NCI-H748 (cell line): ENCODE results near the gene CHST11.
"Not testable (repeated sequence)": the region's sequence is repeated elsewhere in the genome, so short reads cannot be mapped to it uniquely, and the experiment has no call there.

Experiments used
- DNase-seq: peaks from one replicate; lab custom pipeline; 2025; ENCODE audit not compliant: unreplicated experiment; lab: John Stamatoyannopoulos, UW

Gene CHST11

DNA sequence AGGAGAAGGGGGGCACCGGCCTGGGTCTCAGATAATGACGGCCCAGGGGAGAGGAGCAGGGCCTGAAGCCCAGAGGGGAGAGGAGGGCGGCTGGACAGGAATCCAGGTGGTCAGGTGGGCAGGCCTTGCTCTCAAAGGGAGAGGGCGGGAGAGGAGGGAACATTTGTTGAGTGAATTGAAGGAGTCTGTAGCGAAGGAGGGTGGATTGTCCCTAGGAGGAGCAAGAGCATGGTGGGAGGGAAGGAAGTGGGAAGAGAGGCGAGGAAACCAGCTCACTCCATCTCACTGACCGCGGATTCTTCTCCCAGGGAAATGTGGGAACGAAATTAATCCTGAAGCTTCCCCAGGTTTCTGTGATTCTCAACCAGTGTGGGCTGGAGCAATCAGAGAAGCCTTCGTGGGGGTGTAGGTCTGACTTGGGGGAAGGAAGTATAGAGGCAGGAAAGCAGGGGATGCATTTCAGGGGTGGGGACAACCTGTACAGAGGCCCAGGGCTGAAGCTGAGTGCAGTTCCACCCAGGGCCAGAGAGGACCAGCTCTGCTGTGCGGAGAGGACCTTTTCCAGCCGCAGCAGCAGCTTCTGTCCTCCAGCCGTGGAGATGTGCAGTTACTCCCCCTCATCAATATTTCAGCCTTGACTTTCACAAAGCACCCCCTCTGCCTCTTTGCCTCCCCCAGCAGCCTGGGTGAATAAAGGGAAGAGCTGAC lies 100.9 kb downstream of the CHST11 start:
- no peak for DNase-seq

DNA sequence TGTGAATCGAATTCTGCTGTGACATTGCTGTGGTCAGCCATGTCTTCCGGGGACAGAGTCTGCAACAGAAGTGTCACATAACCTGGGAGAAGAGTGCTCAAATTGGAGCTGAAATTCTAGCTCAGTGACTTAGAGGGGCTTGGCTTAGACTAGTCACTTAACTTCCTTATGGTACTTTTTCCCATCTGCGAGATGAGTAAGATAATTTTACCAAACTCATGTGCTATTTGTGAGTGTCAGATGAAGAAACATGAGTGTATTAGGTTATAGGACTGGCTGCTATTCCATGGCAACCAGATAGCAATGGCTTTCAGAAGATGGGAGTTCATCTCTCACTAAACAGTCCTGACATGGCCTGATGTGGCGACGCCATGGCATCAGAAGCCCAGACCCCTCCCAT lies 104.1 kb downstream of the CHST11 start:
- no peak for DNase-seq

DNA sequence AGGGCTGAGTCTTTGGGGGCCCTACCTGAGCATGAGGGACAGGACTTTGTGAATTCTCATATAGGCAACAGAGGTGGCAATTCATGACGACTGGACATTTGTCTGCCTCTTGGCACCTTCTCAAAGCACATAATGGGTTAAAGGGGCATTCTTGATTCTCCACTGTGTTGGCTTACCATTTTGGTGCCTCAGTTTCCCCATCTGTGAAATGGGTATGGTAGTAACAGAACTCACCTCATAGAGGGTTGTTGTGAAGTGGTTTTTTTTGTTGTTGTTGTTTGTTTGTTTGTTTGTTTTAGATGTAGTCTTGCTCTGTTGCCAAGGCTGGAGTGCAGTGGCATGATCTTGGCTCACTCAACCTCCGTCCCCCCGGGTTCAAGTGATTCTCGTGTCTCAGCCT lies 106.0 kb downstream of the CHST11 start:
- no peak for DNase-seq

DNA sequence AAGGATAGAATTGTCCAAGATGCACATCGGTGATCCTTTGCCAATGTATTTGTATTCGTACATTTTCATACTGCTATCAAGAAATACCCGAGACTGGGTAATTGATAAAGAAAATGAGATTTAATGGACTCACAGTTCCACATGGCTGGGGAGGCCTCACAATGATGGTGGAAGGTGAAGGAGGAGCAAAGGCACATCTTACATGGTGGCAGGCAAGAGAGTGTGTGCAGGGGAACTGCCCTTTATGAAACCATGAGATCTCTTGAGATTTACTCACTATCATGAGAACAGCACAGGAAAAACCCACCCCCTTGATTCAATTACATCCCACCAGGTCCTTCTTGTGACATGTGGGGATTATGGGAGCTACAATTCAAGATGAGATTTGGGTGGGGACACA lies 107.9 kb downstream of the CHST11 start:
- not testable (repeated sequence) for DNase-seq

- DNase-seq, result no peak
These were observed 109.0 kb downstream of the CHST11 start for GRCh38 chr12:104565606-104566243.

- no peak for DNase-seq
These were observed 109.7 kb downstream of the CHST11 start for GRCh38 chr12:104566244-104566993.

DNA sequence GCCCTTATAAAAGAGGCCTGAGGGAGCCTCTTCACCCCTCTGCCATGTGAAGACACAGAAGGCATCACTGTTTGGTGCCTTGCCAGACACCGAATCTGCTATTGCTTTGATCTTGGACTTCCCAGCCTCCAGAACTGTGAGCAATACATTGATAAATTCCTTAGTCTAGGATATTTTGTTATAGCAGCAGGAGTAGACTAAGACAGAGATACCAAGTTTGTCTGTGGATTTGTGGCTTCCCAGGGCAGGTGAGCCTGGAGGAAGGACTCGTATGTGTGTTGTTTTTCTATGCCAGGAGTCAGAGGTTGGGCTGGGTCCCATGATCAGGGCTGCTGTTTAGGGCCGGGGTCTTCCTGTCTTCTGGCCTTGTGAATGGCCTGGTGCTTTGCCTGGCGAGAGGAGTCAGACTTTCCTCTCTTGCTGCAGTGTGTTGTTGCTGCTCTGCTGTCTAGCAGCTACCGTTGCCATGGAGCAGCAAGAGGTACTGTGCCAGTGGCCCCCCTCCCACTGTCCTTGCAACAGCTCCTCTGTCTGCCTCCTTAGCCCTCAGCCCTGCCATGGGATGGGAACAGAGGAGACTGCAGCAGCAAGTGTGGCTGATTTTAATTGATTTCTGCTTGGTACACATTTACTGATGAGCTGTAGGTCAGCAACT lies 111.2 kb downstream of the CHST11 start:
- peak; percentile 33 for DNase-seq

DNA sequence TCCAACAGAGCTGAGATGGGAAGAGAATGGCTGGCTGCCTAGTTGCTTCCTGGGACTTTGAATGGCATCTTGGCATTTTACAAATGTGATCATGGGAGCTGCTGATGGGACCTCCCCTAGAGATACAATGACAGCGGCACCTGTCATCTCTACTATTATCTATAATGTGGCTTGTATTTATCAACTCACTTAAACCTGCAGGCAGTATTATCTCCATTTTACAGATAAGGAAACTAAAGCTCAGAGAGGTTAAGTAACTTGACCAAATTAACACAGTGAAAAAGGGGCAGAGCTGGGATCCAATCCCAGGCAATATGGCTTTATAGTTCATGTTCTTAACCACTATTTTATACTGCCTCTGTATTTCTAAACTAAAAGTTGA lies 111.7 kb downstream of the CHST11 start:
- no peak for DNase-seq

- DNase-seq, result no peak
These were observed 112.2 kb downstream of the CHST11 start for GRCh38 chr12:104568935-104569334.

GRCh38 chr12:104569346-104570173 lies 112.8 kb downstream of the CHST11 start:
- no peak for DNase-seq

DNA sequence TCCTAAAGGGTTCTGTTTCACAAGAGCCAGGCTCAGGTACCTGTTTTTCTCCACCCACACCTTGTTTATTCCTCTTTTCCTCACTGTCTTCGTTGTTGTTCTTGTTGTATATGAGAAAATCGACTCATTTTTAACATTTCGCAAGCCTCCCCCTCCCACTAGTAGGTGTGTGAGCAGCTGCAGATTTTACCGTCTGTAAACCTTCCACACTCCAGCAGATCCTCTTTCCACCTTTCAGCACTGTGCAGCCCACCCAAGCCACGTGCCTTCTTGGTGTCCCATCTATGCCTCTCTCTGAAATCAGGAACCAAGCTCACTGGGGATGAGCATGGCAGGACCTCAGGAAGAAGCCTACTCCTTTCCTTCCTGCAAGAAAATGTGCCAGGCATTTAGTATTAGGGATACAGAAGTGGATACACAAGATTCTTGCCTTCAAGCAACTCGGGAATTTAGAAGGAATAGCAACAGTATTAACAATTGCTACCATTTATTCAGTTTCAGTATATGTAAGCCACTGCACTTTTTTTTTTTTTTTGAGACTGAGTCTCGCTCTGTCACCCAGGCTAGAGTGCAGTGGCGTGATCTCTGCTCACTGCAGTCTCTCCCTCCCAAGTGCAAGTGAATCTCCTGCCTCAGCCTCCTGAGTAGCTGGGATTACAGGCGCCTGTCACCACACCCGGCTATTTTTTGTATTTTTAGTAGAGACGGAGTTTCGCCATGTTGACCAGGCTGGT lies 113.6 kb downstream of the CHST11 start:
- DNase-seq, result no peak

DNA sequence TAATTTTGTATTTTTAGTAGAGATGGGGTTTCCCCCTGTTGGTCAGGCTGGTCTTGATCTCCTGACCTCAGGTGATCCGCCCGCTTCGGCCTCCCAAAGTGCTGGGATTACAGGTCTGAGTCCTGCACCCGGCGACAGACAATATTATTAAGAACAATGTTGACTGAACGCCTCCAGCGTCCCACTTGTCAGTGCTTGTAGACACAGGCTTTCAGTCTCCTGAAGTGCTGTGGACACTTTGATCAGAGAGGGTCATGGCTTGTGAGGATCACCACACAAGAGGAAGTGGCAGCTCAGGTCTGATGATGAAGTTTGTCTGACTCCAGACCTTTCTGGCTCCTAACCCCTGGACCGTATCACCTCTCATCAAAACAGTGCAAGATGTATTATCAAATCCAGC lies 114.6 kb downstream of the CHST11 start:
- DNase-seq, result no peak

DNA sequence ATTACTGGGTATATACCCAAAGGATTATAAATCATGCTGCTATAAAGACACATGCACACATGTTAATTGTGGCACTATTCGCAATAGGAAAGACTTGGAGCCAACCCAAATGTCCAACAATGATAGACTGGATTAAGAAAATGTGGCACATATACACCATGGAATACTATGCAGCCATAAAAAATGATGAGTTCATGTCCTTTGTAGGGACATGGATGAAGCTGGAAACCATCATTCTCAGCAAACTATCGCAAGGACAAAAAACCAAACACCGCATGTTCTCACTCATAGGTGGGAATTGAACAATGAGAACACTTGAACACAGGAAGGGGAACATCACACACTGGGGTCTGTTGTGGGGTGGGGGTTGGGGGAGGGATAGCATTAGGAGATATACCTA lies 117.6 kb downstream of the CHST11 start:
- DNase-seq, result not testable (repeated sequence)

- not testable (repeated sequence) for DNase-seq
These were observed 118.0 kb downstream of the CHST11 start for GRCh38 chr12:104574758-104575157.

DNA sequence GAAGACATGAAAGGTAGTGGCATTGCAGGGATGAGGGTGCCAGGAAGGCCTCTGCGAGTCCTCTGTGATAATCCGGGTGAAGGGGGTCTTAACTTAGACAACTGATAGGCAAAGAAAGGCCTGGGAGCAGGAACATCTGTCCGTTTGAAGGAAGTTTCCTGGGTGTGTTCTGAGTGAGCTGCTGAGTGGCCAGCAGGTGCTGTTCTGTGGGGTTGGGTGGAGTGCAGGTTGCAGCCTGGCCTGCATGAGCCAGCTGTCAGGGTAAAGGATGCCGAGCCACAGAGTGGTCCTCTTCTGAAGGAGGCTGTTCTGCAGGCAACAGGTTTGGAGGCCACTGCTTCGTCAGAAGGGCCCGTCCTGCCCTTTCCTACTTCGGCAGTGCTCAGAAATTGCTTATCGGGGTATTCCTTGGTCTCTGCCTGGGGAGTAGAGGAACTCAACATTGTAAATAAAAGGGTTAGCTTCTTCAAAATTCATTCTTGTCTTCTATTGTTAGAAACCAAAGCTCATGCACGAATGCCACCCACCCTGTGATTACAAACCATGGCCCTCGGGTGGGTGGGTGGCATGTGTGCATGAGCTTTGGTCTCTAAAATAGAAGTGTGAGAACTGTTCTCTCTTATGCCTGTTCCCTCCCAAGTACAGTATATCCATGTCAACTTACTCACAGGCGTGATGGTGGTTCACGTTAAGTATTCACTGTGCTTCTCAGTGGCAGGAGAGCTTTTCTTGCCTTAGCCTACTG lies 118.9 kb downstream of the CHST11 start:
- peak; percentile 14 for DNase-seq

GRCh38 chr12:104576187-104576778 lies 119.5 kb downstream of the CHST11 start:
- DNase-seq, result no peak

DNA sequence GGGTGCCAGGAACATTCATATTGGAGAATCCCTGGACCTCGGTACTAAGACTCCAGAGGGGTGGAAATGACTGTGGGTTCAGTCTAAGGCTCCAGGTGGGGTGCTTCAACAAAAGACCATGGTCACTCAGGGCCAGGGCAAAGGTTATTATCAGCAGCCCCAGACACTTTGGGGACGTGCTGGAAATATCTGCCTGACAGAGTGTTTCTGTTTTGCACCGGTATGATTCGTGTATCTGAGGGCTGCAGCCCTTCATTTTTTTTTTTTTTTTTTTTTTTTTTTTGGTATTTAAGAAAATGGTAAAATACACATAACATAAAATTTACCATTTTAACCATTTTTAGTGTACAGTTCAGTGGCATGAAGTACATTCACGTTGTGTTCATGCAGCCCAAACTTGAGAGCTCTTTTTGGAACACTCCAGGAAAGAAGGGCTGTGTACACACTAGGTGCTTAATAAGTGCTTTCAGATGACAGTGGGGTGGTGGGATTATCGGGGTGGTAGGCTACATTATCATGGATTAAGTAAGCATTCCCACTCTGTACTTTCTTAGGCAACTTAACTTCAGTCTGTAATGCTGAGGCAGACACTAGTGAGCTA lies 120.3 kb downstream of the CHST11 start:
- DNase-seq, result no peak

GRCh38 chr12:104577581-104577981 lies 120.8 kb downstream of the CHST11 start:
- DNase-seq, result no peak

GRCh38 chr12:104578453-104578852 lies 121.7 kb downstream of the CHST11 start:
- no peak for DNase-seq
